Right lobe of liver (tissue), 4 donors: Measurements from ENCODE around the gene RIPOR2.

Source experiments
- CTCF ChIP-seq, 4 donors: fragments of 200-600 bp in 3 of 4; fragments of 450-650 bp in 1 of 4; IDR thresholded peaks; one replicate each; pipeline versions ENCODE4 v1.5.1 to v1.8.0; 2016 to 2022; ENCODE audit warnings: antibody characterized with exemption in 4 of 4, mild to moderate bottlenecking in 2 of 4
- POLR2A ChIP-seq: fragments of 450-650 bp; IDR thresholded peaks from one replicate; pipeline ENCODE4 v1.6.1; 2017; ENCODE audit warnings: antibody characterized with exemption, mild to moderate bottlenecking
- donor health status: DM: no; HTN: no; CAD: no.
- donor health status: DM: no; HTN: no; CAD: no.
- donor health status: DM: no; HTN: yes; CAD: no.

GRCh38 chr6:24905483-24905882 lies 30.3 kb downstream of the RIPOR2 start:
- no peak for TF ChIP-seq CTCF (IDR thresholded peaks at IDR 0.05)
- no peak for TF ChIP-seq POLR2A
